ENCODE measurements around the gene TOX2. TPM values are rescaled to one million over a fixed set of nuclear protein-coding genes. Genes with fewer than 3 reads are reported as not detected.
A peak's percentile ranks its signal among the peaks of the same experiment; 100 is the strongest.

Gene TOX2
- total RNA-seq, 1 donor from 2014 or later, result 24.3 TPM

GRCh38 chr20:44033873-44034272, 119.2 kb downstream of the TOX2 start:
- TF ChIP-seq, protein P1, sequence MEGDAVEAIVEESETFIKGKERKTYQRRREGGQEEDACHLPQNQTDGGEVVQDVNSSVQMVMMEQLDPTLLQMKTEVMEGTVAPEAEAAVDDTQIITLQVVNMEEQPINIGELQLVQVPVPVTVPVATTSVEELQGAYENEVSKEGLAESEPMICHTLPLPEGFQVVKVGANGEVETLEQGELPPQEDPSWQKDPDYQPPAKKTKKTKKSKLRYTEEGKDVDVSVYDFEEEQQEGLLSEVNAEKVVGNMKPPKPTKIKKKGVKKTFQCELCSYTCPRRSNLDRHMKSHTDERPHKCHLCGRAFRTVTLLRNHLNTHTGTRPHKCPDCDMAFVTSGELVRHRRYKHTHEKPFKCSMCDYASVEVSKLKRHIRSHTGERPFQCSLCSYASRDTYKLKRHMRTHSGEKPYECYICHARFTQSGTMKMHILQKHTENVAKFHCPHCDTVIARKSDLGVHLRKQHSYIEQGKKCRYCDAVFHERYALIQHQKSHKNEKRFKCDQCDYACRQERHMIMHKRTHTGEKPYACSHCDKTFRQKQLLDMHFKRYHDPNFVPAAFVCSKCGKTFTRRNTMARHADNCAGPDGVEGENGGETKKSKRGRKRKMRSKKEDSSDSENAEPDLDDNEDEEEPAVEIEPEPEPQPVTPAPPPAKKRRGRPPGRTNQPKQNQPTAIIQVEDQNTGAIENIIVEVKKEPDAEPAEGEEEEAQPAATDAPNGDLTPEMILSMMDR (IDR thresholded peaks at IDR 0.05), result no peak
- ATAC-seq, result no peak
- H3K9me3 ChIP-seq, result no peaks in the 10 kb centered on the region

DNA sequence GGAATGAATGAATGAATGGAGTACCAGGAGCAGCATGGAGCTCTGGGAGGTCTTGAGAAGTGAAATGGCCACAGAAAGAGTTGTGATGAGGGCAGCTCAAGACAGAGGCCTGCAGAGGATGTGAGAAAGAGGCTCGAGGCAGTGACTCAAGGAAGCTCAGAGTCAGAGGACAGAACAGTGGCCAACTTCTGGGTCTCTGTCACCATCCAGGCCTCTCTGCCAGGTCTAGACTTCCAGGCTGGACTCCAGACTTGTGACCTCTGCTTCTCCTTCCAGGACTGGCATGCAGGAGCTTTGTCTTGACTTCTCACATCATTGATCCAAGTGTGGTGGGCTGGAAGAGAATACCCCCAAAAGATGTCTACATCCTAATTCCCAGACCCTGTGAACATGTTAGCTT, 119.8 kb downstream of the TOX2 start:
- Histone ChIP-seq H3K27me3 (peaks cover 5% of the 10 kb centered on the region), H3K27ac (no peak overlapping the region), H3K4me3 (no peak overlapping the region), H3K4me1 (no peaks in the 10 kb centered on the region), H3K36me3 (no peaks in the 10 kb centered on the region), H3K9me3 (no peaks in the 10 kb centered on the region)
- intact Hi-C loops (cut with DNase I), result no loop called here
- TF ChIP-seq, protein P1 (IDR thresholded peaks at IDR 0.05), result no peak
- DNase-seq (no peak), ATAC-seq (no peak)

More at GRCh38 chr20:44033873-44034272, 119.2 kb downstream of the TOX2 start:
- DNase-seq, result no peak
- intact Hi-C loops (cut with DNase I), result no loop called here
- Histone ChIP-seq H3K36me3 (no peaks in the 10 kb centered on the region), H3K27ac (no peak overlapping the region), H3K27me3 (peaks cover 3% of the 10 kb centered on the region), H3K4me1 (no peaks in the 10 kb centered on the region), H3K4me3 (no peak overlapping the region)

DNA sequence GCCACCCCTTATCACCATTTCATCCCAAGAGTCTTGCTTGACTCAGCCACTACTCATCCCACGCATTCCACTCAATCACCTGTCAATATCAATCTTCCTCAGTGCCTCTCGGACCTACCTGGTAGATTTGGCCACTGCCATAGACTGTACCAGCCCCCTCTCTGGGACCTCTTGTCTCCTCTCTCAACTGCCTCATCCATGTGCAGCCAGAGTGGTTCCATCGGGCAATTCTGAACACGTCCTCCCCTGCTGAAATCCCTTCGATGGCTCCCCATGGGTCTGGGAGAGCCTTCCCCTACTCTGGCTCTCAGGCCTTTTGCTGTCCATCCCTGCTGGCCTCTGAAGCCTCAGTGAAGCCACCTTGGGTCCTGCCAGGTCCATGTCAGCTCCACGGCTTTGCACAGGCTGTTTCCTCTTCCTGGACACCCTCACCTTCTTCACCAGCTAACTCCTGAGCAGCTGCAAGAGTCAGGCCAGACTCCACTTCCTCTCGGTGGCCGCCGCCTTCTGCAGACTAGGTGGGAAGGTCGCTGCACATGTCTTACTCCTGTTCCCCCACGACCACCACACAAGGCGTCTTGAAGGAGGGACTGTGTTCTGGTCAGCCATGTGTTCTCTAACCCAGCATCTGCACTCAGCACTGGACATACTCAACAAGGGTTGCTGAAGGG, 120.4 kb downstream of the TOX2 start:
- Histone ChIP-seq H3K4me3 (no peak overlapping the region), H3K4me1 (no peaks in the 10 kb centered on the region), H3K9me3 (no peaks in the 10 kb centered on the region), H3K36me3 (no peaks in the 10 kb centered on the region), H3K27ac (no peak overlapping the region), H3K27me3 (peaks cover 5% of the 10 kb centered on the region)
- TF ChIP-seq, protein P1 (IDR thresholded peaks at IDR 0.05), result no peak
- intact Hi-C loops (cut with DNase I), result no loop called here
- ATAC-seq (no peak), DNase-seq (no peak)

- intact Hi-C loops (cut with DNase I), result no loop called here
- TF ChIP-seq, protein P1 (IDR thresholded peaks at IDR 0.05), result no peak
- DNase-seq, result peak; percentile 47
Observed at GRCh38 chr20:44035924-44036323, 121.3 kb downstream of the TOX2 start.

GRCh38 chr20:44036441-44036840, 121.8 kb downstream of the TOX2 start:
- TF ChIP-seq, protein P1 (IDR thresholded peaks at IDR 0.05), result no peak
- Histone ChIP-seq H3K27me3 (peaks cover 5% of the 10 kb centered on the region), H3K9me3 (no peaks in the 10 kb centered on the region), H3K36me3 (no peaks in the 10 kb centered on the region), H3K4me3 (no peak overlapping the region), H3K4me1 (no peaks in the 10 kb centered on the region), H3K27ac (no peak overlapping the region)
- ATAC-seq (no peak), DNase-seq (no peak)
- intact Hi-C loops (cut with DNase I), result no loop called here

More at GRCh38 chr20:44035924-44036323, 121.3 kb downstream of the TOX2 start:
- H3K4me1 ChIP-seq, result no peaks in the 10 kb centered on the region
- H3K4me3 ChIP-seq, result no peak overlapping the region
- no peaks in the 10 kb centered on the region for H3K9me3 ChIP-seq
- no peaks in the 10 kb centered on the region for H3K36me3 ChIP-seq
- no peak for ATAC-seq
- H3K27me3 ChIP-seq, result peaks cover 5% of the 10 kb centered on the region
- H3K27ac ChIP-seq, result no peak overlapping the region

All from upper lobe of right lung (tissue), 1 donor.